Activated CD8-positive, alpha-beta memory T cell treated with anti-CD3 and anti-CD28 coated beads, Interleukin-2, amount 50 U/mL, for 4 hours (primary cell): Measurements from ENCODE around the gene PHF13.
A peak's percentile ranks its signal among the peaks of the same experiment; 100 is the strongest.

Experiments used
- DNase-seq: peaks from one replicate; pipeline ENCODE4 v3.0.0-alpha.2; 2020

Gene PHF13

GRCh38 chr1:6613361-6614018 is at the start of gene PHF13:
Gene PHF13, plus strand, starts transcription at chr1:6613731. Its CDS starts 336 bp downstream, at chr1:6614067.
- DNase-seq: peak; percentile 100

- DNase-seq: no peak
Measured at GRCh38 chr1:6569033-6569432, 44.5 kb upstream of the PHF13 start.

DNA sequence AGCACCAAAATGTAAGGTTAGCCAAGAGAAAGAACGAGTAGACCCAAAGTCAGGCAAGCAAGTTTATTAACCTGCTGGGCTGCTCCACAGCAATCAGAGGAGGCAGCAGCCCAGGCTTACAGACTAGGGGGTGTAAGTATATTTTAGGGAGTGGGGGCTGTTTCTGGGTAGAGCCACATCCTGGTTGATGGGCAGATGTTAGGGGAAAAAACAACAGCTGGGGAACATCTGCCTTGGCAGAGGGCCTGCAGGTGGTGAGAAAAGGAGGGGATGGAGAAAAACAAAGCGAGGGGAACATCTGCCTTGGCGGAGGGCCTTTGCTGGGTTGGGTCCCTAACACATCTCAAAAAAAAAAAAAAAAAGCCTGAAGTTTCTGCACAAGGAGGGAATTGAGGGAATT is 43.4 kb upstream of the PHF13 start:
- no peak for DNase-seq

DNA sequence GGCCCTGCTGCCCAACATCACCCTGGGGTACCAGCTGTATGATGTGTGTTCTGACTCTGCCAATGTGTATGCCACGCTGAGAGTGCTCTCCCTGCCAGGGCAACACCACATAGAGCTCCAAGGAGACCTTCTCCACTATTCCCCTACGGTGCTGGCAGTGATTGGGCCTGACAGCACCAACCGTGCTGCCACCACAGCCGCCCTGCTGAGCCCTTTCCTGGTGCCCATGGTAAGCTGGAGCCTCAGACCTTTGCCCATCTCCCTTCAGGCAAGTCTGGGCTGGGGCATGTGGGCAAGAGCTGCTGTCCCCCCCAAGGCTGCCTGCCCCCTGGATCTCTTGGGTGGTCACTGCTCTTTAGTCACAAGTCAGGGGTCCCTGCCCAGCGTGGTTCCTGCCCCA is 42.5 kb upstream of the PHF13 start:
- DNase-seq: no peak

- DNase-seq: no peak
Measured at GRCh38 chr1:6572653-6573383, 40.7 kb upstream of the PHF13 start.

DNA sequence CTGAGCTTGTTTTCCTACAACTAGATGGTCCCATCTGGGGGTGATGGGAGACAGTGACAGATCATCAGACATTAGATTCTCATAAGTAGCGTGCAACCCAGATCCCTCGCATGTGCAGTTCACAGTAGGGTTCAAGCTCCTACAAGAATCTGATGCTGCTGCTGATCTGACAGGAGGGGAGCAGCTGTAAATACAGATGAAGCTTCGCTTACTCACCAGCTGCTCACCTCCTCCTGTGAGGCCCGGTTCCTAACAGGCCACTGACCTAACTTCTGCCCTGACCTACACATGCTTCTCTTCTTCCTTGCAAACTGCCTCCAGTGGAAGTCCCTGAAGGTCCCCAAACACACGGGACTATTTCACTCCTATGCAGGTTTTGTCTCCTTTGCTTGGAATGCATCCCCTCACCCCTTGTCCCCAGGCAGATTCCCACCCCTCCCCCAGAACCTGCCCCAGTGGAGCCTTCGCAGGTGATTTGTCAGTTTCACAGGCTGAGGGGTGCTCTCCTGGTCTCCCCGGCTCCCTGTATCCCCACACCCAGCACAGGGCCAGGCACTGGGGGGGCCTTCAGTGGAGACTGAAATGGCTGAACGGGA is 39.4 kb upstream of the PHF13 start:
- no peak for DNase-seq

- DNase-seq: no peak
Measured at GRCh38 chr1:6574818-6575217, 38.7 kb upstream of the PHF13 start.

DNA sequence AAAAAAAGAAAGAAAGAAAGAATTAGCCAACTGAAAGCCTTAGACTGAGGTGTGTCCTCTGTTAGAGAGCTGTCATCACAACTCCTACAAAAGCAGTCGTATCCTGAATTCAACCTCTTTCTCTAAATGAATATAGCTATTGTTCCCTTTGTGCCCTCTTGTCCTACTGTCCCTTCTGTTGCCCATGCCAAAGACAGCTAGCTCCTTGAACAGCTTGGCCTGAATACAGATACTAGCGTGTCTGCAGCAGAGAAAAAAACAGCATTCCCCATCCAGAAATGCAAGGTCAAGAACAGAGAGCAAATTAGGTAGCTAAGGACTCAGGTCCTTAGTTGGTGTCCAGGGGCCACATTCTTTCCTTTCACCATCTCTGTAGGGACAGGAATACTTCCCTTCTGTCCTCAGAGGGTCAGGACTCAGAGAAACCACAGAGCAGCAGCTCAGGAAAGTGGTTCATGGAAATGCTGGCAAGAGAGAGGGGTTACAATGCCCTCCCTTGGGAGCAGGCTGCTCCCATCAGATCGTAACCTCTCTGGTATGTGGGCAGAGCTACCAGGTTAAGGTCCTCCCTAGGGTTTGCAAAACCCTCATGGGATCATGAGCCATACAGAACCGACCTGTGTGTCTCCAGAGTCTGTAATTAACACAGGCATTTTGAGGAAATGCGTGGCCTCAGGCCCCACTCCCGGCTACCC is 35.6 kb upstream of the PHF13 start:
- no peak for DNase-seq

- DNase-seq: no peak
Measured at GRCh38 chr1:6578624-6579373, 34.7 kb upstream of the PHF13 start.

DNA sequence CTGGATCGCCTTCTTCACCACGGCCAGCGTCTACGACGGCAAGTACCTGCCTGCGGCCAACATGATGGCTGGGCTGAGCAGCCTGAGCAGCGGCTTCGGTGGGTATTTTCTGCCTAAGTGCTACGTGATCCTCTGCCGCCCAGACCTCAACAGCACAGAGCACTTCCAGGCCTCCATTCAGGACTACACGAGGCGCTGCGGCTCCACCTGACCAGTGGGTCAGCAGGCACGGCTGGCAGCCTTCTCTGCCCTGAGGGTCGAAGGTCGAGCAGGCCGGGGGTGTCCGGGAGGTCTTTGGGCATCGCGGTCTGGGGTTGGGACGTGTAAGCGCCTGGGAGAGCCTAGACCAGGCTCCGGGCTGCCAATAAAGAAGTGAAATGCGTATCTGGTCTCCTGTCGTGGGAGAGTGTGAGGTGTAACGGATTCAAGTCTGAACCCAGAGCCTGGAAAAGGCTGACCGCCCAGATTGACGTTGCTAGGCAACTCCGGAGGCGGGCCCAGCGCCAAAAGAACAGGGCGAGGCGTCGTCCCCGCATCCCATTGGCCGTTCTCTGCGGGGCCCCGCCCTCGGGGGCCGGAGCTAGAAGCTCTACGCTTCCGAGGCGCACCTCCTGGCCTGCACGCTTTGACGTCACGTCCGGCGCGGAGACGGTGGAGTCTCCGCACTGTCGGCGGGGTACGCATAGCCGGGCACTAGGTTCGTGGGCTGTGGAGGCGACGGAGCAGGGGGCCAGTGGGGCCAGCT is 34.0 kb upstream of the PHF13 start, which contains the start of gene ZBTB48:
ZBTB48 (plus strand) TSS at position 621 of the 745 bp plus-strand sequence. CDS start 616 bp downstream, outside the sequence.
- DNase-seq: peak; percentile 98

- DNase-seq: no peak
Measured at GRCh38 chr1:6580119-6580592, 33.4 kb upstream of the PHF13 start.

DNA sequence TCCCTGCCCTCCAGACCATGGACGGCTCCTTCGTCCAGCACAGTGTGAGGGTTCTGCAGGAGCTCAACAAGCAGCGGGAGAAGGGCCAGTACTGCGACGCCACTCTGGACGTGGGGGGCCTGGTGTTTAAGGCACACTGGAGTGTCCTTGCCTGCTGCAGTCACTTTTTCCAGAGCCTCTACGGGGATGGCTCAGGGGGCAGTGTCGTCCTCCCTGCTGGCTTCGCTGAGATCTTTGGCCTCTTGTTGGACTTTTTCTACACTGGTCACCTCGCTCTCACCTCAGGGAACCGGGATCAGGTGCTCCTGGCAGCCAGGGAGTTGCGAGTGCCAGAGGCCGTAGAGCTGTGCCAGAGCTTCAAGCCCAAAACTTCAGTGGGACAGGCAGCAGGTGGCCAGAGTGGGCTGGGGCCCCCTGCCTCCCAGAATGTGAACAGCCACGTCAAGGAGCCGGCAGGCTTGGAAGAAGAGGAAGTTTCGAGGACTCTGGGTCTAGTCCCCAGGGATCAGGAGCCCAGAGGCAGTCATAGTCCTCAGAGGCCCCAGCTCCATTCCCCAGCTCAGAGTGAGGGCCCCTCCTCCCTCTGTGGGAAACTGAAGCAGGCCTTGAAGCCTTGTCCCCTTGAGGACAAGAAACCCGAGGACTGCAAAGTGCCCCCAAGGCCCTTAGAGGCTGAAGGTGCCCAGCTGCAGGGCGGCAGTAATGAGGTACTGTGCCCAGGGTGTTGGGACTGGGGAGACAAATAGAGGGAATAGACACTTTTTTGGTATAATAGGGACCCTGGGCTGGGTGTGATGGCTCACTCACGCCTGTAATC is 32.7 kb upstream of the PHF13 start:
- no peak for DNase-seq

DNA sequence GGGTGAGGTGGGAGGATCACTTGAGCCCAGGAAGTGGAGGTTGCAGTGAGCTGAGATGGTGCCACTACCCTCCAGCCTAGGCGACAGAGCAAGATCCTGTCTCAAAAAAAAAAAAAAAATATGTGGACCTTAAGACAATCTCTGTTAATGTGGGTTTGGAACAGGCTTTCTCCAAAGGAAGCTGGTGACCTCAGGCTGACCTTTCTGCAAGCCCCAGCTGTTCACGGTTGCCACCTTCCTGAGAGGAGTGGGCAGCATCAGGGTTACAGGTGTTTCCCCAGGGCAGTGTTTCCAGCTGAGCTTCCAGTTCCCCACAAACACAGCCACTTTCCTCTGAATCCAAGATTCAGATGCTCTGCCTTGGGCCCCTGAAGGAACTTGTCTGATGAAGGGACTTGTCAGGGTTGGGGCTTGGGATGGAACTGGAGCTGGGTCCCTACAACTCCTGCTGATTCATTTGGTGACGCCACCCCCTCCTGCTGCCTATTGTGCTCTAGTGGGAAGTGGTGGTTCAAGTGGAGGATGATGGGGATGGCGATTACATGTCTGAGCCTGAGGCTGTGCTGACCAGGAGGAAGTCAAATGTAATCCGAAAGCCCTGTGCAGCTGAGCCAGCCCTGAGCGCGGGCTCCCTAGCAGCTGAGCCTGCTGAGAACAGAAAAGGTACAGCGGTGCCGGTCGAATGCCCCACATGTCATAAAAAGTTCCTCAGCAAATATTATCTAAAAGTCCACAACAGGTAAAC is 31.8 kb upstream of the PHF13 start:
- no peak for DNase-seq

GRCh38 chr1:6582370-6582769 is 31.2 kb upstream of the PHF13 start:
- DNase-seq: no peak

DNA sequence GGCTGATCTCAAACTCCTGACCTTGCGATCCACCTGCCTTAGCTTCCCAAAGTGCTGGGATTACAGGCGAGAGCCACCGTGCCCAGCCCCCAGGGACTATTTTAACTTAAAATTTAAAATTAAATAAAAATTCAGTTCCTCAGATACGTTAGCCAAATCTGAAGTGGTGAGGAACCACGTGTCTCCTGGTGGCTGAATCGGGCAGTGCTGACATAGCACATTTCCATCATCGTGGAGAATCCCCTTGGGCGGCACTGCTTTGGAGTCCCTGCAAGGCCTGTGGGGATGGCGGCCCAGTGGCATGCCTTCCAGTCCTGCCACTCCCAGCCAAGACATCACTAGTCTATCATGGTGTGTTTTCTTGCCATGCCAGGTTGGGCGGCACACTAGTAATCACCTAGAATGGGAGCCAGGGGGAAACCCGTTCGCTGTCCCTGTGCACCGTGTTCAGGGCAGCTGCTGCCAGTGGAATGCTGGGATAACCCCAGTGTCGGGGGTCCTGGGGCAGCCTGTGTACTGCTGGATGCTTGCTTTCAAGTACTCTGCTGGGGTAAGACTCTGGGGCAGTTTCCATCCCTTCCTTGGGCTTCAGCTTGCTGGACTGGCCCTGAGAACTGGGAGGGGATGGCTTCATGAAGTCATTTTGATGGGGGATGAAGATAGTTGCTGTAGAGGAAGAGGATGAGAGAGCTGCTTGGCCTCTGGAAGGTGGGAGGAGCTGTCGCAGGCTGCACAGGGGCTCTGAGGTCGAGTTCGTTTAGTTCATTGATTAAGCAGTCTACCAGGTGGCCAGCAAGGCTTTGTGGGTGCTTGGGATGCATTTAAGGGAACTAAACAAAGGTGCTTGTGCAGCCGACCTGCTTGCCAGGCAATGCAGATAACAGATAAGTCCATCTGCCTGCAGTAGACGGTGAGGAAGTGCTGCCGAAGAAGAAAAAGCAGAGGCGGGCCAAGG is 29.1 kb upstream of the PHF13 start:
- DNase-seq: no peak

GRCh38 chr1:6585081-6585722 is 28.3 kb upstream of the PHF13 start:
- no peak for DNase-seq

DNA sequence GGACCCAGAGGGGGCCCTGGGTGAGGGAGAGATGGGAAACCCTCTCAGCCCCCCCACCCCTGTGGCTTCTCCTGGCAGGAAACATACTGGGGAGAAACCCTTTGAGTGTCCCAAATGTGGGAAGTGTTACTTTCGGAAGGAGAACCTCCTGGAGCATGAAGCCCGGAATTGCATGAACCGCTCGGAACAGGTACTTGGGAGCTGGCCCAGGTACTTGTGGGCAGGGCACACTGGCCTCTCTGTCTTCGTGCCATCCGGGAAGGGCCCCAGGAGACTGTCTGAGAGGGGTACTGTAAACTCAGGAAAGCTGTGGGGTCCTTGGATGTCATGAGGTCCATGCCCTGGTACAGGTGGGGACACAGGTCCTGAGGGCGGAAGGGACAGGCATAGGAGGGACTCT is 27.7 kb upstream of the PHF13 start:
- no peak for DNase-seq

DNA sequence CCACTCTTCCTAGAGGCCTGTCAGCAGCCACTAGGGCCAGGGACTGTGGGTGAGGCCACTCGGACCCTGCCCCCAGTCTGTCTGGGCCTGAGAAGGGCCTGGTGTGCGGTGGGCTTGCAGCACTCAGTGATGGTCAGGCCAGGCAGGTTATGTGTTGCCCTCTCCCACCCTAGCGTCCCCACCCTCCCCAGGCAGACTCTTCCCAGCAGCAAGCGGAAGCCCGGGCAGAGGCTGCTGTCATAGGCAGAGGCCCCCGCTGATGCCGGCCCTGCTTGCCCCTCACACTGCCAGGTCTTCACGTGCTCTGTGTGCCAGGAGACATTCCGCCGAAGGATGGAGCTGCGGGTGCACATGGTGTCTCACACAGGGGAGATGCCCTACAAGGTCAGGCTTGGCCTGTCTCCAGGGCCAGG is 27.1 kb upstream of the PHF13 start:
- DNase-seq: no peak
